GM12891 (cell line): ENCODE results near the gene KRT8.

Source experiments
- PAX5 ChIP-seq: IDR thresholded peaks from 2 replicates; pipeline ENCODE4 v1.6.1; 2011; ENCODE audit warnings: low read length, moderate library complexity, mild to moderate bottlenecking; ENCODE audit not compliant: insufficient read depth, severe bottlenecking
- POLR2A ChIP-seq: IDR thresholded peaks from 2 replicates; pipeline ENCODE4 v1.6.1; 2011; ENCODE audit warnings: low read depth, low read length, control low read depth
- POLR2AphosphoS5 ChIP-seq: IDR thresholded peaks from 2 replicates; pipeline ENCODE4 v1.6.1; 2011; ENCODE audit warnings: low read depth, low read length, control low read depth
- SPI1 ChIP-seq: IDR thresholded peaks from 2 replicates; pipeline ENCODE4 v1.6.1; 2011; ENCODE audit warnings: low read depth, low read length, control low read depth
- TAF1 ChIP-seq: IDR thresholded peaks from 2 replicates; pipeline ENCODE4 v1.6.1; 2011; ENCODE audit warnings: low read depth, low read length, control low read depth

- TF ChIP-seq POLR2AphosphoS5 (no peak), POLR2A (no peak), TAF1 (no peak), SPI1 (no peak), PAX5 (no peak)
Measured at GRCh38 chr12:52861511-52861910, 43.4 kb downstream of the KRT8 start.
